Urothelium cell line (cell line): ENCODE measurements around the gene GATAD2A.
"Not testable (repeated sequence)": the region's sequence is repeated elsewhere in the genome, so short reads cannot be mapped to it uniquely, and the experiment has no call there.

ENCODE experiments used
- DNase-seq: peaks from one replicate; pipeline ENCODE4 v3.0.0; 2011; ENCODE audit warnings: low spot score, mixed read lengths
- FAIRE-seq: peaks from 2 replicates; lab custom pipeline; 2011; peaks lifted over from hg19 to GRCh38; lab: Jason Lieb, UNC

The GATAD2A gene

GRCh38 chr19:19444681-19445155, 39.2 kb downstream of the GATAD2A start:
- no peak for FAIRE-seq
- peak; percentile 14 for DNase-seq

- FAIRE-seq (no peak), DNase-seq (no peak)
These were observed 39.8 kb downstream of the GATAD2A start for GRCh38 chr19:19445288-19445687.

- FAIRE-seq (no peak), DNase-seq (no peak)
These were observed 40.5 kb downstream of the GATAD2A start for GRCh38 chr19:19445911-19446361.

GRCh38 chr19:19446655-19447437, 41.4 kb downstream of the GATAD2A start:
- no peak for FAIRE-seq
- DNase-seq: no peak

GRCh38 chr19:19447536-19448237, 42.2 kb downstream of the GATAD2A start:
- FAIRE-seq (no peak), DNase-seq (no peak)

- DNase-seq: no peak
- no peak for FAIRE-seq
These were observed 42.7 kb downstream of the GATAD2A start for GRCh38 chr19:19448238-19448544.

- DNase-seq: no peak
- FAIRE-seq: no peak
These were observed 46.2 kb downstream of the GATAD2A start for GRCh38 chr19:19451429-19452242.

GRCh38 chr19:19452243-19453124, 47.0 kb downstream of the GATAD2A start:
- FAIRE-seq: no peak
- no peak for DNase-seq

- DNase-seq (no peak), FAIRE-seq (no peak)
These were observed 47.6 kb downstream of the GATAD2A start for GRCh38 chr19:19453125-19453454.

GRCh38 chr19:19455166-19455919, 49.9 kb downstream of the GATAD2A start:
- not testable (repeated sequence) for FAIRE-seq, DNase-seq

- no peak for FAIRE-seq
- DNase-seq: no peak
These were observed 52.2 kb downstream of the GATAD2A start for GRCh38 chr19:19457671-19458070.

- no peak for DNase-seq
- no peak for FAIRE-seq
These were observed 52.8 kb downstream of the GATAD2A start for GRCh38 chr19:19458110-19458816.

GRCh38 chr19:19459073-19459472, 53.6 kb downstream of the GATAD2A start:
- no peak for DNase-seq
- FAIRE-seq: no peak

- no peak for FAIRE-seq
- DNase-seq: no peak
These were observed 54.3 kb downstream of the GATAD2A start for GRCh38 chr19:19459707-19460251.

GRCh38 chr19:19460258-19460731, 54.8 kb downstream of the GATAD2A start:
- DNase-seq (no peak), FAIRE-seq (no peak)

- FAIRE-seq: no peak
These were observed 55.3 kb downstream of the GATAD2A start for GRCh38 chr19:19460761-19461265.

GRCh38 chr19:19461306-19461670, 55.8 kb downstream of the GATAD2A start:
- DNase-seq: no peak
- no peak for FAIRE-seq

More at GRCh38 chr19:19460761-19461265, 55.3 kb downstream of the GATAD2A start:
- no peak for DNase-seq
